Measurements from ENCODE around the gene SYNRG. TPM values are rescaled to one million over a fixed set of nuclear protein-coding genes. Genes with fewer than 3 reads are reported as not detected.
A peak's percentile ranks its signal among the peaks of the same experiment; 100 is the strongest.

Gene SYNRG
- total and polyA plus RNA-seq, 2 of the 13 experiments (the other 11 are each of a cell fraction or from before 2014, with no cell fraction given), result 7.3 to 8.7 TPM

GRCh38 chr17:37494401-37494831 is 114.8 kb downstream of the SYNRG start (continued):
- TF ChIP-seq ARID5B (CRISPR knock-in tag; IDR thresholded peaks at IDR 0.05) (peak; percentile 31; the same call in 1 of the 2 replicates), GATAD2A (CRISPR knock-in tag; IDR thresholded peaks at IDR 0.05) (peak; percentile 9; the same call in 1 of the 2 replicates), JUN (CRISPR knock-in tag; IDR thresholded peaks at IDR 0.05) (no peak), FOXP1 (IDR thresholded peaks at IDR 0.05) (no peak), FOXP1 (CRISPR knock-in tag; IDR thresholded peaks at IDR 0.05) (0 out of 2 replicates have a peak, but pooled peaks have one; percentile 21), CEBPG (CRISPR knock-in tag; IDR thresholded peaks at IDR 0.05) (peak; percentile 98), LCORL (IDR thresholded peaks at IDR 0.05) (no peak), LCORL (CRISPR knock-in tag; IDR thresholded peaks at IDR 0.05) (0 out of 2 replicates have a peak, but pooled peaks have one; percentile 51), RCOR2 (CRISPR knock-in tag; IDR thresholded peaks at IDR 0.05) (0 out of 2 replicates have a peak, but pooled peaks have one; percentile 33), CREB1 (IDR thresholded peaks at IDR 0.05) (no peak), CREB1 (CRISPR knock-in tag; IDR thresholded peaks at IDR 0.05) (no peak), ZNF772 (CRISPR knock-in tag; IDR thresholded peaks at IDR 0.05) (no peak), KDM1A (CRISPR knock-in tag; IDR thresholded peaks at IDR 0.05) (no peak), FOXP4 (CRISPR knock-in tag; IDR thresholded peaks at IDR 0.05) (0 out of 2 replicates have a peak, but pooled peaks have one; percentile 16), NR3C1 (CRISPR knock-in tag; IDR thresholded peaks at IDR 0.05) (no peak), ZBTB7A (CRISPR knock-in tag; IDR thresholded peaks at IDR 0.05) (no peak), MYC (CRISPR knock-in tag; IDR thresholded peaks at IDR 0.05; ENCODE audit: borderline replicate concordance) (peak; percentile 24; the same call in 1 of the 2 replicates), RXRB (CRISPR knock-in tag; IDR thresholded peaks at IDR 0.05; ENCODE audit: borderline replicate concordance) (peak; percentile 60)
- TF ChIP-seq, protein P1, sequence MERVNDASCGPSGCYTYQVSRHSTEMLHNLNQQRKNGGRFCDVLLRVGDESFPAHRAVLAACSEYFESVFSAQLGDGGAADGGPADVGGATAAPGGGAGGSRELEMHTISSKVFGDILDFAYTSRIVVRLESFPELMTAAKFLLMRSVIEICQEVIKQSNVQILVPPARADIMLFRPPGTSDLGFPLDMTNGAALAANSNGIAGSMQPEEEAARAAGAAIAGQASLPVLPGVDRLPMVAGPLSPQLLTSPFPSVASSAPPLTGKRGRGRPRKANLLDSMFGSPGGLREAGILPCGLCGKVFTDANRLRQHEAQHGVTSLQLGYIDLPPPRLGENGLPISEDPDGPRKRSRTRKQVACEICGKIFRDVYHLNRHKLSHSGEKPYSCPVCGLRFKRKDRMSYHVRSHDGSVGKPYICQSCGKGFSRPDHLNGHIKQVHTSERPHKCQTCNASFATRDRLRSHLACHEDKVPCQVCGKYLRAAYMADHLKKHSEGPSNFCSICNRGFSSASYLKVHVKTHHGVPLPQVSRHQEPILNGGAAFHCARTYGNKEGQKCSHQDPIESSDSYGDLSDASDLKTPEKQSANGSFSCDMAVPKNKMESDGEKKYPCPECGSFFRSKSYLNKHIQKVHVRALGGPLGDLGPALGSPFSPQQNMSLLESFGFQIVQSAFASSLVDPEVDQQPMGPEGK (CRISPR knock-in tag; IDR thresholded peaks at IDR 0.05), result no peak
- TF ChIP-seq, protein P2, sequence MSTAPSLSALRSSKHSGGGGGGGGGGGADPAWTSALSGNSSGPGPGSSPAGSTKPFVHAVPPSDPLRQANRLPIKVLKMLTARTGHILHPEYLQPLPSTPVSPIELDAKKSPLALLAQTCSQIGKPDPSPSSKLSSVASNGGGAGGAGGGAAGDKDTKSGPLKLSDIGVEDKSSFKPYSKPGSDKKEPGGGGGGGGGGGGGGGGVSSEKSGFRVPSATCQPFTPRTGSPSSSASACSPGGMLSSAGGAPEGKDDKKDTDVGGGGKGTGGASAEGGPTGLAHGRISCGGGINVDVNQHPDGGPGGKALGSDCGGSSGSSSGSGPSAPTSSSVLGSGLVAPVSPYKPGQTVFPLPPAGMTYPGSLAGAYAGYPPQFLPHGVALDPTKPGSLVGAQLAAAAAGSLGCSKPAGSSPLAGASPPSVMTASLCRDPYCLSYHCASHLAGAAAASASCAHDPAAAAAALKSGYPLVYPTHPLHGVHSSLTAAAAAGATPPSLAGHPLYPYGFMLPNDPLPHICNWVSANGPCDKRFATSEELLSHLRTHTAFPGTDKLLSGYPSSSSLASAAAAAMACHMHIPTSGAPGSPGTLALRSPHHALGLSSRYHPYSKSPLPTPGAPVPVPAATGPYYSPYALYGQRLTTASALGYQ (CRISPR knock-in tag; IDR thresholded peaks at IDR 0.05), result no peak; the same call in 1 of the 2 replicates

Measured in HepG2 (cell line).